ENCODE results near the gene RAB44. TPM values are rescaled to one million over a fixed set of nuclear protein-coding genes. Genes with fewer than 3 reads are reported as not detected.

The RAB44 gene
- total and polyA plus RNA-seq, 2 of the 13 experiments (the other 11 are each of a cell fraction or from before 2014, with no cell fraction given) = not detected

- TF ChIP-seq HNF4G (IDR thresholded peaks at IDR 0.05; ENCODE audit: borderline replicate concordance, low read depth, low read length) (peak; percentile 65; the same call in 1 of the 2 replicates), HNF4G (CRISPR knock-in tag; IDR thresholded peaks at IDR 0.05; ENCODE audit: borderline replicate concordance, low read depth) (0 out of 2 replicates have a peak, but pooled peaks have one; percentile 33), TFAP4 (IDR thresholded peaks at IDR 0.05; ENCODE audit: borderline replicate concordance, low read depth) (peak; percentile 63; the same call in 1 of the 2 replicates), ZNF781 (CRISPR knock-in tag; IDR thresholded peaks at IDR 0.05; ENCODE audit: borderline replicate concordance, not compliant biosample characterization) (peak; percentile 77), ZNF557 (CRISPR knock-in tag; IDR thresholded peaks at IDR 0.05) (peak; percentile 23; the same call in 1 of the 2 replicates), PHF21A (CRISPR knock-in tag; IDR thresholded peaks at IDR 0.05) (no peak), ZNF280D (CRISPR knock-in tag; IDR thresholded peaks at IDR 0.05) (peak; percentile 47; the same call in 1 of the 2 replicates), BRD4 (CRISPR knock-in tag; IDR thresholded peaks at IDR 0.05) (no peak), ZNF292 (CRISPR knock-in tag; IDR thresholded peaks at IDR 0.05; ENCODE audit: borderline replicate concordance, low read depth) (no peak), ZNF639 (CRISPR knock-in tag; conservative IDR thresholded peaks at IDR 0.05) (no peak), TSC22D2 (CRISPR knock-in tag; IDR thresholded peaks at IDR 0.05; ENCODE audit: borderline replicate concordance) (0 out of 2 replicates have a peak, but pooled peaks have one; percentile 38), SNRNP70 (IDR thresholded peaks at IDR 0.05; ENCODE audit: low read depth, low read length) (no peak), TBX3 (IDR thresholded peaks at IDR 0.05; ENCODE audit: borderline replicate concordance) (no peak), SMAD3 (CRISPR knock-in tag; IDR thresholded peaks at IDR 0.05) (peak; percentile 44), ATF7-NPFF (CRISPR knock-in tag; IDR thresholded peaks at IDR 0.05; ENCODE audit: low read depth) (no peak), ZFP1 (CRISPR knock-in tag; IDR thresholded peaks at IDR 0.05) (no peak; the same call in none of the 2 replicates), ZEB1 (IDR thresholded peaks at IDR 0.05; ENCODE audit: insufficient replicate concordance, low read depth) (peak; percentile 81), PRDM15 (CRISPR knock-in tag; IDR thresholded peaks at IDR 0.05) (no peak)
Measured at GRCh38 chr6:36677753-36678487, 19.7 kb upstream of the RAB44 start (continued).
